K562 (cell line): ENCODE measurements around the gene GEN1.

Experiments
- CTCF ChIP-seq, 3 experiments: IDR thresholded peaks in 2 of 3; conservative IDR thresholded peaks in 1 of 3; 2 replicates each; pipeline ENCODE4 v1.5.1; 2011 to 2012; ENCODE audit warnings: low read length in 3 of 3, mild to moderate bottlenecking in 3 of 3, control low read depth in 2 of 3, improper control_type of control experiment in 1 of 3, inconsistent platforms in 1 of 3, low read depth in 1 of 3, mixed read lengths in 1 of 3, moderate library complexity in 1 of 3; ENCODE audit not compliant: insufficient read depth in 2 of 3
- HDAC6 ChIP-seq: IDR thresholded peaks from 2 replicates; pipeline ENCODE4 v1.6.1; 2012; ENCODE audit warnings: low read depth, mild to moderate bottlenecking, control low read depth, inconsistent platforms, low read length, moderate library complexity
- MTA1 ChIP-seq: fragments of 450-650 bp; IDR thresholded peaks from 2 replicates; pipeline ENCODE4 v1.6.1; 2017; ENCODE audit warnings: borderline replicate concordance
- RFX5 ChIP-seq: IDR thresholded peaks from 2 replicates; pipeline ENCODE4 v1.6.1; 2011; ENCODE audit warnings: low read depth, mild to moderate bottlenecking, improper control_type of control experiment, low read length
- ZNF175 ChIP-seq: fragments of 200-800 bp; sonication (Bioruptor generic); IDR thresholded peaks from 2 replicates; pipeline ENCODE4 v1.6.1; 2016; ENCODE audit warnings: low read depth, mild to moderate bottlenecking, missing genetic modification characterization, missing compliant biosample characterization
- ZNF280B ChIP-seq: fragments of 250-450 bp; sonication (Bioruptor Pico); IDR thresholded peaks from 2 replicates; pipeline ENCODE4 v1.5.1; 2021; ENCODE audit warnings: mild to moderate bottlenecking
- ZNF76 ChIP-seq: fragments of 250-450 bp; sonication (Bioruptor Pico); IDR thresholded peaks from 2 replicates; pipeline ENCODE4 v1.4.0; 2020; ENCODE audit warnings: mild to moderate bottlenecking, moderate library complexity, borderline replicate concordance
- TF ChIP-seq, protein P1 (sequence below): sonication (generic); formaldehyde crosslinking; IDR thresholded peaks from 2 replicates; pipeline ENCODE4 v1.8.1; 2023; ENCODE audit warnings: mild to moderate bottlenecking, missing genetic modification reagents
- TF ChIP-seq, protein P2 (sequence below): fragments of 450-650 bp; IDR thresholded peaks from 2 replicates; pipeline ENCODE4 v1.6.1; 2016

GRCh38 chr2:17713291-17713690 is 40.6 kb upstream of the GEN1 start:
- TF ChIP-seq ZNF76 (no peak), RFX5 (no peak), CTCF (IDR thresholded peaks at IDR 0.05 in 2 of 3, conservative IDR thresholded peaks at IDR 0.05 in 1 of 3; ENCODE audit: insufficient read depth in 2 of 3, low read depth in 1 of 3, low read length in 3 of 3) (no peak), ZNF280B (CRISPR knock-in tag) (no peak), ZNF175 (CRISPR knock-in tag) (no peak), MTA1 (no peak), HDAC6 (no peak)
- TF ChIP-seq, protein P1, sequence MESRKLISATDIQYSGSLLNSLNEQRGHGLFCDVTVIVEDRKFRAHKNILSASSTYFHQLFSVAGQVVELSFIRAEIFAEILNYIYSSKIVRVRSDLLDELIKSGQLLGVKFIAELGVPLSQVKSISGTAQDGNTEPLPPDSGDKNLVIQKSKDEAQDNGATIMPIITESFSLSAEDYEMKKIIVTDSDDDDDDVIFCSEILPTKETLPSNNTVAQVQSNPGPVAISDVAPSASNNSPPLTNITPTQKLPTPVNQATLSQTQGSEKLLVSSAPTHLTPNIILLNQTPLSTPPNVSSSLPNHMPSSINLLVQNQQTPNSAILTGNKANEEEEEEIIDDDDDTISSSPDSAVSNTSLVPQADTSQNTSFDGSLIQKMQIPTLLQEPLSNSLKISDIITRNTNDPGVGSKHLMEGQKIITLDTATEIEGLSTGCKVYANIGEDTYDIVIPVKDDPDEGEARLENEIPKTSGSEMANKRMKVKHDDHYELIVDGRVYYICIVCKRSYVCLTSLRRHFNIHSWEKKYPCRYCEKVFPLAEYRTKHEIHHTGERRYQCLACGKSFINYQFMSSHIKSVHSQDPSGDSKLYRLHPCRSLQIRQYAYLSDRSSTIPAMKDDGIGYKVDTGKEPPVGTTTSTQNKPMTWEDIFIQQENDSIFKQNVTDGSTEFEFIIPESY (CRISPR knock-in tag), result no peak
- TF ChIP-seq, protein P2, sequence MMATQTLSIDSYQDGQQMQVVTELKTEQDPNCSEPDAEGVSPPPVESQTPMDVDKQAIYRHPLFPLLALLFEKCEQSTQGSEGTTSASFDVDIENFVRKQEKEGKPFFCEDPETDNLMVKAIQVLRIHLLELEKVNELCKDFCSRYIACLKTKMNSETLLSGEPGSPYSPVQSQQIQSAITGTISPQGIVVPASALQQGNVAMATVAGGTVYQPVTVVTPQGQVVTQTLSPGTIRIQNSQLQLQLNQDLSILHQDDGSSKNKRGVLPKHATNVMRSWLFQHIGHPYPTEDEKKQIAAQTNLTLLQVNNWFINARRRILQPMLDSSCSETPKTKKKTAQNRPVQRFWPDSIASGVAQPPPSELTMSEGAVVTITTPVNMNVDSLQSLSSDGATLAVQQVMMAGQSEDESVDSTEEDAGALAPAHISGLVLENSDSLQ, result no peak
